Activated T-helper 17 cell treated with anti-CD3 and anti-CD28 coated beads, Interleukin-2, amount 50 U/mL, for 72 hours (primary cell): Measurements from ENCODE around the gene ATAT1. TPM values are rescaled to one million over a fixed set of nuclear protein-coding genes. Genes with fewer than 3 reads are reported as not detected.
"Not testable (repeated sequence)": the region's sequence is repeated elsewhere in the genome, so short reads cannot be mapped to it uniquely, and the experiment has no call there.

Experiments used
- ATAC-seq: fragments of 150-1000 bp; cut with Tn5 transposase; replicated peaks from 2 replicates; pipeline ENCODE4 v1.10.0; 2021; ENCODE audit warnings: mild to moderate bottlenecking, moderate library complexity
- H3K27ac Mint-ChIP-seq: one replicate; pipeline ENCODE4 v1.8.0; 2022; ENCODE audit warnings: mixed read lengths
- H3K27me3 Mint-ChIP-seq: one replicate; pipeline ENCODE4 v1.8.0; 2022; ENCODE audit warnings: mixed read lengths
- H3K36me3 Mint-ChIP-seq: one replicate; pipeline ENCODE4 v1.8.0; 2022; ENCODE audit warnings: low read depth, mild to moderate bottlenecking, mixed read lengths
- H3K4me1 Mint-ChIP-seq: one replicate; pipeline ENCODE4 v1.8.0; 2022; ENCODE audit warnings: mixed read lengths
- H3K4me3 Mint-ChIP-seq: one replicate; pipeline ENCODE4 v1.8.0; 2022; ENCODE audit warnings: mild to moderate bottlenecking, mixed read lengths
- H3K9me3 Mint-ChIP-seq: one replicate; pipeline ENCODE4 v1.8.0; 2022; ENCODE audit warnings: mixed read lengths
- total RNA-seq, 2 donors: library from RNA; stranded (reverse); gene quantifications; one replicate each; pipeline ENCODE4 v1.2.3, GENCODE V29; 2022

ATAT1 gene
- 10 to 100 TPM; 12.3 to 20.9 TPM for total RNA-seq

DNA sequence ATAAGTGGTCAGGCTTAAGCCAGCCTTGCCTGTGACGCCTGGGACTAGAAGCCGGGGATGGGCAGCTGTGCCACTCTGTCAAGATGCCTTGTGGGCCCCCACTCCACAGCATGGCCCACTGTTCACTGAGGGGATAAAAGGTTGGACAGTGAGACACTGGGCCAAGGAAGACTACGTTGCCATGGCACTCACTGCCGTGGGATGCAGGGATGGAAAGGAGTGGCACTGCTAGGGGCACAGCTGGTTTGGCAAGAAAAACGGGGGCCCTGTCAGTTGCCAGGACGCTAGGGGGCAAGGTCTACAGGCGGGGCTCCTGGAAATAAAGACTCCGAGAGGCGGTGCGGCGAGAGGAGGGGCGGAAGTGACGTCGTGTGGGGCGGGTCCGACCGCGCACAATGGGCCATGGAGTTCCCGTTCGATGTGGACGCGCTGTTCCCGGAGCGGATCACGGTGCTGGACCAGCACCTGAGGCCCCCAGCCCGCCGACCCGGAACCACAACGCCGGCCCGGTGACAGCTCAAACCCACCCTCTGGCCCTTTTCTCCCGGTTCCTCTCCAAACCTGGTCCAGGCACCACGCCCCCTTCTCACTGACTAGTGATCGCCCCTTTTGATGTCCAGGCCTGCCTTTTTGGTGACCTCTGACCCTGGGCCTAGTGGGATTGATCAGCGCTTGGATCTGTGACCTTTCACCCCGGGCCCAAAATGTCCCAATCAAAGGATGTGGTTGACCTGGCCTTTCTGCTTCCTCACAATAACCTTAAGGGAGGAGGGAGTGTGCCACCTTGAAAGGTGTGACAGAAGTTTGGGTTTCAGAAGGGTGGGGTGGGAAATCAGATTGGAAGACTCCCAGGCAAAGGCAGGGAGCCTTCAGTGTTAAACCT is at the start of gene ATAT1:
Gene ATAT1 (plus strand): TSS at position 391 of the 883 bp plus-strand sequence.
- H3K27me3 Mint-ChIP-seq = no peaks in the 10 kb centered on the region
- peaks cover 22% of the 10 kb centered on the region for H3K4me1 Mint-ChIP-seq
- no peaks in the 10 kb centered on the region for H3K9me3 Mint-ChIP-seq
- peak within 1 kb of the TSS; percentile 91 for H3K27ac Mint-ChIP-seq
- peak; percentile 99 for ATAC-seq
- peaks cover 100% of the 10 kb centered on the region for H3K36me3 Mint-ChIP-seq
- H3K4me3 Mint-ChIP-seq = peak within 1 kb of the TSS; percentile 90

DNA sequence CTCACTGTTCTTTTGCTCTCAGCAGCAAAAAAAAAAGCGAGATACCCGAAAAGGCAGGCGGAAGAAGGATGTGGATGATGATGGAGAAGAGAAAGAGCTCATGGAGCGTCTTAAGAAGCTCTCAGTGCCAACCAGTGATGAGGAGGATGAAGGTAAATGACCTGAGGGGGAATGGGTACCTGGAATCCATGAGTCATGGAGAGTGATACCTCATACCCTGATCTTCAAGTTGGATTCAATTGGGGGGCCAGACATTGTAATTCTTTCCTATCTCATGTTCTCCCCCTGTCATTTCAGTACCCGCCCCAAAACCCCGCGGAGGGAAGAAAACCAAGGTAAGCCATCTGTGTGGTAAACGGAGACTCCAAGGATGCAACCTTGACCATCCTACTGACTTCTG is 48.6 kb upstream of the ATAT1 start:
- H3K27ac Mint-ChIP-seq = peak overlapping the region; percentile 31

DNA sequence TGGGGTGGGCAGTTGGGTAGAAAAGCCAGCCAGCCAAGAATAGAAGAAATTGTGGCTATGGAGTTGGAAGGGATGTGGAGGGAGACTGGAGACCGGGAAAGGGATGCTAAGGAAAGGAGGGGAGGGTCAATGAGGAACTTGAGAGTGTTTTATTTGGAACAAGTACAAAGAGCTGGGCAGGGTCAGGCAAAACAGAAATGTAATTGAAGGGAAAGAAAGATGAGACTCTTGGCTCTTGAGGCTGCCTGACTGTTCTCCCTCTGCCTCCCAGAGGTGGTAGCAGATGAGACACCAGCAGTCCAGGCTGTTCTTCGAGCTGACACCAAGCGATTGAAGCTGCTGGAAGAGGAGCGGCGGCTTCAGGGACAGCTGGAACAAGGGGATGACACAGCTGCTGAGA is 42.8 kb upstream of the ATAT1 start:
- no peak for ATAC-seq
- no peaks in the 10 kb centered on the region for H3K27me3 Mint-ChIP-seq
- H3K36me3 Mint-ChIP-seq = peaks cover 100% of the 10 kb centered on the region
- no peak overlapping the region for H3K4me3 Mint-ChIP-seq
- no peak overlapping the region for H3K27ac Mint-ChIP-seq
- no peaks in the 10 kb centered on the region for H3K4me1 Mint-ChIP-seq
- H3K9me3 Mint-ChIP-seq = no peaks in the 10 kb centered on the region

More for the DNA sequence above, 48.6 kb upstream of the ATAT1 start:
- H3K4me1 Mint-ChIP-seq = peaks cover 26% of the 10 kb centered on the region
- H3K36me3 Mint-ChIP-seq = peaks cover 90% of the 10 kb centered on the region
- ATAC-seq = no peak
- no peaks in the 10 kb centered on the region for H3K27me3 Mint-ChIP-seq
- H3K9me3 Mint-ChIP-seq = no peaks in the 10 kb centered on the region
- H3K4me3 Mint-ChIP-seq = no peak overlapping the region

DNA sequence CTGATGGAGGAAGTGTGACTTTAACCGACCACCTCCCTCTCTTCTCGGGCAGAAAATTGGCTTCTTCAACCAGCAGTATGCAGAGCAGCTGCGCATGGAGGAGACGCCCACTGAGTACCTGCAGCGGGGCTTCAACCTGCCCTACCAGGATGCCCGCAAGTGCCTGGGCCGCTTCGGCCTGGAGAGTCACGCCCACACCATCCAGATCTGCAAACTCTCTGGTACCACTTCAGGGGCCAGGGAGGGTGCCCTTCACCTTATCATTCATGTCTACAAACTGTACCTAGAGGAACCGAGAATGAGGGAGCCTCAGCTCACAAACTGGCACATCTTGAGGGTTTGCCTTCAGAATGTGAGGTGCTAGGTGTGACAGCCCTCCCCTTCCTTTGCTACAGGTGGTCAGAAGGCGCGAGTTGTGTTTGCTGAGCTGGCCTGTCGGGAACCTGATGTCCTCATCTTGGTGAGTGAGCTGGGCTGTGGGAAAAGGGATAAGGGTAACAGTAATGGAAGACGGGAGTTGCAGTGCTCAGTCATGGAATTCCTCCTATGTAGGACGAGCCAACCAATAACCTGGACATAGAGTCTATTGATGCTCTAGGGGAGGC is 36.8 kb upstream of the ATAT1 start:
- Mint-ChIP-seq H3K36me3 (peaks cover 98% of the 10 kb centered on the region), H3K27ac (peak overlapping the region; percentile 73), H3K4me3 (no peak overlapping the region), H3K27me3 (no peaks in the 10 kb centered on the region), H3K9me3 (no peaks in the 10 kb centered on the region), H3K4me1 (no peaks in the 10 kb centered on the region)
- ATAC-seq = no peak

- Mint-ChIP-seq H3K27ac (peak overlapping the region; percentile 73), H3K4me1 (no peaks in the 10 kb centered on the region), H3K27me3 (no peaks in the 10 kb centered on the region), H3K9me3 (no peaks in the 10 kb centered on the region), H3K4me3 (no peak overlapping the region), H3K36me3 (peaks cover 97% of the 10 kb centered on the region)
- no peak for ATAC-seq
Observed at GRCh38 chr6:30590509-30590908, 36.2 kb upstream of the ATAT1 start.

DNA sequence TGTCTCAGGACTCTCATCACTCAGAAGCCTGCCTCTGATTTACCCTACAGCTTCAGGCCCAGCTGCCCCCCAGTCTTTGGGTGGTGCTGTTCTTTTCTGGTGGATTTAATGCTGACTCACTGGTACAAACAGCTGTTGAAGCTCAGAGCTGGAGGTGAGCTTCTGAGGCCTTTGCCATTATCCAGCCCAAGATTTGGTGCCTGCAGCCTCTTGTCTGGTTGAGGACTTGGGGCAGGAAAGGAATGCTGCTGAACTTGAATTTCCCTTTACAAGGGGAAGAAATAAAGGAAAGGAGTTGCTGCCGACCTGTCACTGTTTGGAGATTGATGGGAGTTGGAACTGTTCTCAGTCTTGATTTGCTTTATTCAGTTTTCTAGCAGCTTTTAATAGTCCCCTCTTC is 35.7 kb upstream of the ATAT1 start:
- ATAC-seq = no peak
- peaks cover 94% of the 10 kb centered on the region for H3K36me3 Mint-ChIP-seq
- H3K4me1 Mint-ChIP-seq = no peaks in the 10 kb centered on the region
- no peaks in the 10 kb centered on the region for H3K9me3 Mint-ChIP-seq
- H3K27me3 Mint-ChIP-seq = no peaks in the 10 kb centered on the region
- H3K27ac Mint-ChIP-seq = peak overlapping the region; percentile 73
- H3K4me3 Mint-ChIP-seq = no peak overlapping the region

DNA sequence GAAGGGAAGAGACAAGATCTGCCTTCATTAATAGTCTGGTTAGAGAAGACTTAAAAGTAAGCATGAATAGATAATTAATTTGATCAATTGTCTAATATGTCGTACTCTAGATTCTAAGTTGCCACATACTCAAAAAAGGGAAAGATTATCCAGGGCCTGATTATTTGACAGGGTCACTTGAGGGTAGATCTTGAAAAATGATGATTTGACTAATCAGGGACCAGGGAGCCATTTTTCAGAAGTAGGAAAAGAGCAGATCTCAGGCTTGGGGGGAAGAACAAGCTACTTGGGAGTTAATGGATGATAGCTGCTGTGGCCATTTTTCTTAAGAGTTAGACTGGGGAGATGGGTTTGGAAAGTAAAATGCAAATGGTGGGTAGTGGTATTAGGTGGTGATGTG is 34.4 kb upstream of the ATAT1 start:
- no peak for ATAC-seq
- H3K4me1 Mint-ChIP-seq = peaks cover 3% of the 10 kb centered on the region
- H3K36me3 Mint-ChIP-seq = peaks cover 85% of the 10 kb centered on the region
- H3K27ac Mint-ChIP-seq = peak overlapping the region; percentile 5
- no peak overlapping the region for H3K4me3 Mint-ChIP-seq
- no peaks in the 10 kb centered on the region for H3K27me3 Mint-ChIP-seq
- no peaks in the 10 kb centered on the region for H3K9me3 Mint-ChIP-seq

GRCh38 chr6:30597315-30598144 is 29.1 kb upstream of the ATAT1 start:
- H3K4me3 Mint-ChIP-seq, H3K27me3 Mint-ChIP-seq, H3K9me3 Mint-ChIP-seq, H3K4me1 Mint-ChIP-seq: not testable (repeated sequence)
- peaks cover 68% of the 10 kb centered on the region for H3K36me3 Mint-ChIP-seq
- peak; percentile 85 for ATAC-seq
- peak overlapping the region; percentile 12 for H3K27ac Mint-ChIP-seq

DNA sequence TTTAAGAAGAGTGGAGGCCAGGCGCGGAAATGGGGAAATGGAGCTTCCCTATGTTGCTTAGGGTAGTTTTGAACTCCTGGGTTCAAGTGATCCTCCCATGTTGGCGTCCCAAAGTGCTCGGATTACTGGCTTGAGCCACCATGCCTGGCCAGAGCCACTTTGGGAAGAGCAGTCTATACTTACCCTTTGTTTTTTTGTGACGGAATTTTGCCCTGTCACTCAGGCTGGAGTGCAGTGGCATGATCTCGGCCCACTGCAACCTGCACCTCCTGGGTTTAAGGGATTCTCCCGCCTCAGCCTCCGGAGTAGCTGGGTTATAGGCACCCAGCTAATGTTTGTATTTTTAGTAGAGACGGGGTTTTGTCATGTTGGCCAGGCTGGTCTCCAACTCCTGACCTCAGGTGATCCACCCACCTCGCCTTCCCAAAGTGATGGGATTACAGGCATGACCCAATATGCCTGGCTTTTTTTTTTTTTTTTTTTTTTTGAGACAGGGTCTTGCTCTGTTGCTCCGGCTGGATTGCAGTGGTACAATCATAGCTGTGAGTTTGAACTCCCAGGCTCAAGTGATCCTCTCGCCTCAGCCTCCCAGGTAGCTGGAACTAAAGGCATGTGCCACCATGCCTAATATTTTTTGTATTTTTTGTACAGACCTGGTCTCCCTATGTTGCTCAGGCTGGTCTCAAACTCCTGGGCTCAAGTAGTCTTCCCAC is 27.6 kb upstream of the ATAT1 start:
- no peak overlapping the region for H3K27ac Mint-ChIP-seq

GRCh38 chr6:30599625-30600324 is 26.9 kb upstream of the ATAT1 start:
- ATAC-seq = no peak
- Mint-ChIP-seq H3K9me3 (no peaks in the 10 kb centered on the region), H3K27me3 (no peaks in the 10 kb centered on the region), H3K36me3 (peaks cover 70% of the 10 kb centered on the region), H3K4me1 (peaks cover 21% of the 10 kb centered on the region), H3K4me3 (no peak overlapping the region), H3K27ac (no peak overlapping the region)

More for the DNA sequence above, 27.6 kb upstream of the ATAT1 start:
- H3K4me3 Mint-ChIP-seq = no peak overlapping the region
- H3K27me3 Mint-ChIP-seq = no peaks in the 10 kb centered on the region
- ATAC-seq = no peak
- no peaks in the 10 kb centered on the region for H3K9me3 Mint-ChIP-seq
- peaks cover 70% of the 10 kb centered on the region for H3K36me3 Mint-ChIP-seq
- H3K4me1 Mint-ChIP-seq = peaks cover 18% of the 10 kb centered on the region

GRCh38 chr6:30600451-30600961 is 26.2 kb upstream of the ATAT1 start:
- ATAC-seq = no peak
- Mint-ChIP-seq H3K36me3 (peaks cover 71% of the 10 kb centered on the region), H3K27me3 (no peaks in the 10 kb centered on the region), H3K27ac (no peak overlapping the region), H3K4me1 (peaks cover 21% of the 10 kb centered on the region), H3K4me3 (no peak overlapping the region), H3K9me3 (no peaks in the 10 kb centered on the region)

DNA sequence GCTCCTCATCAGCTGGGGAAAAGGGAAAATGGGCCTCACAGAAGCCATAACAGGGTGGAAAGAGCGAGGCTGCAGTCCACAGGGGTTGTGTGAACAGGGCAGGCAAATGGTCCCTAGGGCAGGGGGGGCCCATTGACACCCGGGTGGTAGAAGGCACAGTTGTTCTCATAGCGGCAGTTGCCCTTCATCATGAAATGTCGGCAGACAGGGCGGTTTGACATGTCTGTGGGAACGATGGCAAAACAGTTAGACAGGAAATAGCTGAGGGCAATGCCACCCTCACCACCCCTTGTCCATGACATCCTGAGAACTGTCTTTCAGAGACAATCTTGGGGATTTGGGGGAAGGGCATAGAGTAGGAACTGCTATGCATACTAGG is 25.2 kb upstream of the ATAT1 start:
- Mint-ChIP-seq H3K9me3 (no peaks in the 10 kb centered on the region), H3K36me3 (peaks cover 78% of the 10 kb centered on the region), H3K4me1 (peaks cover 26% of the 10 kb centered on the region), H3K27ac (no peak overlapping the region), H3K27me3 (no peaks in the 10 kb centered on the region), H3K4me3 (no peak overlapping the region)
- ATAC-seq = no peak

DNA sequence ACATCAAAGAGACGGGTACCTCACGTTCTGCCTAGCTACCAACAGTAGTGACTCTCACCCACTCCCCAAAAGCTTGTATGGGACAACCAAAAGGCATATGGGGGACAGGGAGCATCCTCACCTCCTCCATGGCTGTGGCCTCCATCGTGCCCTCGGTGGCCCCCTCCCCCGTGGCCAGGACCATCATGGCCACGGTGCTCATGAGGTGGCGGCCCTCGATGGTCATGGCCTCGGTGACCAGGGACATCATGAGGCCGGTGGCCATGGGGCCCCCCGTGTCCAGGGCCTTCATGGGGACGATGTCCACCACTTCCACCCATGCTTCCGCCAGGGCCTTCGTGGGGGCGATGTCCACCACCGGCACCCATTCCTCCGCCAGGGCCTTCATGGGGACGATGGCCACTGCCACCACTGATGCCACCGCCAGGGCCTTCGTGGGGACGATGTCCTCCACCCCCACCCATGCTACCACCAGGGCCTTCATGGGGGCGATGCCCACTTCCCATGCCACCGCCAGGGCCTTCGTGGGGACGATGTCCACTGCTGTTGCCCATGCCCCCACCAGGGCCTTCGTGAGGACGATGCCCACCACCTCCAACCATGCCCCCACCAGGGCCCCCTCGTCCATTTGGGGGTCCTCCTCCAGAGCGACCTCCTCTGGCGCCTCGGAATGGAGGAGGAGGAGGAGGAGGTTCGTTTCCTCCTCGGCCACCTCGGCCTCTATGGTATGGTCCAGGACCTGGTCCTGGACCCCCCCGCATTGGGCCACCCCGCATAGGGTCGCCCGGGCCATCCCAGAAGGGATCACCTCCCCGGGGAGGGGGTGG is 24.6 kb upstream of the ATAT1 start:
- H3K9me3 Mint-ChIP-seq = no peaks in the 10 kb centered on the region
- H3K27ac Mint-ChIP-seq = no peak overlapping the region
- H3K36me3 Mint-ChIP-seq = peaks cover 82% of the 10 kb centered on the region
- ATAC-seq = no peak
- H3K27me3 Mint-ChIP-seq = no peaks in the 10 kb centered on the region
- H3K4me3 Mint-ChIP-seq = no peak overlapping the region
- peaks cover 27% of the 10 kb centered on the region for H3K4me1 Mint-ChIP-seq
